ENCODE measurements around the gene MAPK12. TPM values are rescaled to one million over a fixed set of nuclear protein-coding genes. Genes with fewer than 3 reads are reported as not detected.

The MAPK12 gene
- total RNA-seq, 1 donor from 2014 or later: 23.2 TPM

- DNase-seq (ENCODE audit: low spot score): no peak
Observed at GRCh38 chr22:50299785-50300619, 38.5 kb upstream of the MAPK12 start.

DNA sequence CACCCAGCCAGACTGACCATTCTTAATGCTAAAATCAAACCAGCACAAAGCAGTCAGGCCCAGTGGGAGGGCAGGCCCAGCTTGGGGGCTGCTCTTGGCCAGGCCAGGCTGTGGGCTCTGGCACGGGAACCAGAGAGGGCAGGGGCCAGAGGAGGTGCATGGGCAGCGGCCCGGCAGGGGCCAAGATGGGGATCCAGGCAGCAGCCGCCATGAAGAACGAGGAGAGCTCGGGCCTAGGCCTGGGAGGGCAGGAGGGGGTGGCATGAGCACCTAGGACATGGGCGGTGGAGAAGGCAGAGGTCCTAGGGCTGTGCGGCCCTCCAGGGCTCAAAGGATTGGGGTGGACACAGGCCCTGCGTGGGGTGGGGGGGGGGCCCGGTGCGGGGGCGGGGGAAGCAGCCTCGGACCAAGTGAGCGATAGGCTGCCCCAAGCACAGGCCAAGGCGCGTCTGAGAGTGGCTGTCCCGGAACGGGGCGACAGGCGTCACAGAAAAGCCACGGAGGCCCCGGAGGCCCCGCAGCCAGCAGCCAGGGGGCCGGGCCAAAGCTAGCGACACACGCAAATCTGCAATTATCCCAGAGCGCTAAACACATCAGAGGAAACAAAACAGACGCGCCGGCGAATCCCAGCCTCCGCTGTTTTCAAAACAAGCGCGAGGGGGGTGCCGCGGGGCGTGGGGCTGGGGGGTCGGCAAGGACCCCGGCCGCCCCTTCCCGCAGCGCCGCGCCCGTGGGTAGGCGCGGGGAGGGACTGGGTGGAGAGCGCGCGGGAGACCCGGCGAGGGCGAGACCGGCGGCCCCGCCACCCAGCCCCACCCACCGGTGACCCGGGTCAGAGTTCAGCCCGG lies 37.7 kb upstream of the MAPK12 start:
- DNase-seq (ENCODE audit: low spot score): no peak

DNA sequence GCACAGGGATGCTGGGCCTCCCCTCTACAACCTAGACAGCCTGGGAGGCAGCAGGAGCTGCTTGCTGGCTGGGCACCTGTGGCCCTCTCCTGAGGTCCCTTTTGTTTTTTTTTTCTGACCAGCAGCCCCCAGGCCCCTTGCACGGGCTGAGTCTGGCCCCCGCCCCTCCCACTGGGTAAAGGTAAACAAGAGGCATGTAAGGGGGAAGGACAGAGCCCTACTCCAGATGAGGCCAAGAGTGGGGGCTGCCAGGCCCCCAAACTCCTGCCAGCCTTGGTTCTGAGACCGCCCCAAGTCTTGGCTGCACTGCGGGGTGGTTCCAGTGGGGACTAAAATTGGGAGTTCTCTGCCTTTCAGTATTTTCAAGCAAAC lies 36.8 kb upstream of the MAPK12 start:
- no peak for DNase-seq (ENCODE audit: low spot score)

- no peak for DNase-seq (ENCODE audit: low spot score)
Observed at GRCh38 chr22:50297510-50298265, 36.2 kb upstream of the MAPK12 start.

- no peak for DNase-seq (ENCODE audit: low spot score)
Observed at GRCh38 chr22:50296658-50297490, 35.4 kb upstream of the MAPK12 start.

DNA sequence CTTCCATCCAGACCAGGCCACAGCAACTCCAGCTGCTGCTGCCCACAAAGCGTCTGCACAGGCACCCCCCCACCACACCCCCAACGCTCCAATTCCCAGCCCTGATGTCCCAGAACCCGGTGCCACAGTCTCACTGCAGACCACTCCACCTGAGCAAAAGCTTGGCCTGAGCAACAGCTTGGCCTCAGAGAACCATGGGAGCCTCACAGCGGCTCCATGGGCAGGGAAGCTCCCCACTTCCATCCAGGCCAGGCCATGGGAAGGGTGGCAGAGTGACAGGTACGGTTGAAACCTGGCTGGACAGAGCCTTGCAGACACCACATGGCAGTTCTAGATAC lies 32.8 kb upstream of the MAPK12 start:
- no peak for DNase-seq (ENCODE audit: low spot score)

GRCh38 chr22:50293441-50294318 lies 32.2 kb upstream of the MAPK12 start:
- peak; percentile 88 for DNase-seq (ENCODE audit: low spot score)

- DNase-seq (ENCODE audit: low spot score): no peak
Observed at GRCh38 chr22:50292643-50293440, 31.4 kb upstream of the MAPK12 start.

DNA sequence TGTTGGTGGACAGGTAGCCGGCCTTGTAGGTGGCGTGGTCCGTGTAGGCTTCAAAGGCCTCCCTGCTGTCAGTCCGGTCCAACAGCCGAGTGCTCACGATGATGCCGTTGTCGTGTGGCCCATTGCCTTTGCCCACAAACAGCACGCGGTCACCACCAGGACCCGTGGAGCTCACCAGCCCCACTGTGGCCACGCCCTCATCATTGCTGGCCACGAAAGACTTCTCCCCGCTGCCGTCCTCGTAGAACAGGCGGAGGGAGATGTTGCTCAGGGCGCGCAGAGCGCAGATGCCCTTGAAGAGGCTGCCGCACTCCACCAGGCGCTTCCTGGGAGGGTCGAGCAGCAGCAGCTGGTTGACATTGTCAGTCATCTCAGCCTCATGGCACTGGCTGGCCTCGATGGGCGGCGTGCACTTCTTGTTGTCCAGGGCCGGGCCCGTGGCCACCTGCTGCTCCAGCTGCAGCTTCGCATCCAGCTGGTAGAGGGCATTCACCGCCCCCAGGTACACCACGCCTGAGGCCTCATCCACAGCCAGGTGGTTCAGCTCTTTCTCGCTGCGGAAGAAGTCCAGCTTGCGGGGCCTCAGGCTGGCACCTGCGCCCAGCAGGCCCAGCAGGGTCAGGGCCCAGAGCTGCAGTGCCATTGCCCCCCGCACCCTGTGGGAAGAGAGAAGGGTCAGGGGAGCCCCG lies 28.6 kb upstream of the MAPK12 start:
- no peak for DNase-seq (ENCODE audit: low spot score)

DNA sequence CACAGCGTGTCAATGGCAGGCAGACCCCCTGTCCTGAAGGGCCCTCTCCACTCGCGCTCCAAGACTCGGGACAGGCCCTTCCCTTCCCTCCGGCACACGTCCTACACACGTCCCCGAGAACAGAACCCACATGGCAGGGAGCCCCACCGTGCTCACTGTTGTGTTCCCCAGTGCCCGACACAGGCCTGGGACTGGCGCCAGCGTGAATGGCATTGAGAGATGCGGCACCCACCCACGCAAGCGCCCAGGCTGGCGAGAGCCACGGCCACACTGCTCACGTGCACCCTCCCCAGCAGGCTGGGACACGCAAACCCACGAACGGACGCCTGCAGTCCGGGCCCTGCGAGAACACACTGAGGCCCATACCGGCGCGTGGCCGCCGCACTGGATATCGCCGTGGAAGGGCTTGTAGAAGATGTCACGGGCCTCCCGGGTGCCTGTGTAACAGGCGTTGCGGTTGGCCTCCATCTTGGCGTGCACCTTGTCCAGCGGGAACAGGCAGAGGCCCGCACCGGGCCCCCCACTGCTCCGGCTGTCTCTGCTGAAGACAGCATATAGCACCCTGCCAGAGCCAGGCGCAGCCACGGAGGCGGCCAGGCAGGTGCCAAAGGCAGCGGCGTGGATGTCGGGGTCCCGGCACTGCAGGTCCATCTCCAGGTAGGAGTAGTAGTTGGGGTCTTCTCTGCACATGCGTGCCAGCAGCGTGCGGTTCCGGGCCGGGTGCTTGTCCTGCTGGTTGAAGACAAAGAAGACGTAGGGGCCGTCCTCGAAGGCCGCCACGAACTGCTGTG lies 27.9 kb upstream of the MAPK12 start:
- no peak for DNase-seq (ENCODE audit: low spot score)

DNA sequence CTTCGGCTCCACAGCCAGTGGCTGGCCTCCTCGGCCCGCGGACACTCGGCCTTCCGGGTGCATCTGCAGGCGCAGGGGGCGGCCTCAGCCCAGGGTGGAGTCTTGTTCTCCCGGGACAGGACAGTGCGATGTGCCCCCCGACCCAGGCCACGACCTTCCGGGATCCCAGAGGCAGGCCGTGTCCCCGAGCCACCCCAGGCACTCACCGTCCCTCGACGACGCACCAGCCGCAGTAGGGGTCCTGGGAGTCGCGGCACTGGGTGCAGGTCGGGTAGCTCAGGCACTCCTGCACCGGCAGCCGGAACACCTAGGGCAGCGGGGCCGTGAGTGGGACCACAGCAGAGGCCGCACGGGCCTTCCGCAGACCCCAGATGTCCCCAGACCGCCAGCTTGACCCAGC lies 26.2 kb upstream of the MAPK12 start:
- DNase-seq (ENCODE audit: low spot score): no peak

- DNase-seq (ENCODE audit: low spot score): no peak
Observed at GRCh38 chr22:50286701-50287318, 25.3 kb upstream of the MAPK12 start.

- no peak for DNase-seq (ENCODE audit: low spot score)
Observed at GRCh38 chr22:50286275-50286674, 24.8 kb upstream of the MAPK12 start.

GRCh38 chr22:50285568-50286229 lies 24.2 kb upstream of the MAPK12 start:
- DNase-seq (ENCODE audit: low spot score): peak; percentile 71

- DNase-seq (ENCODE audit: low spot score): no peak
Observed at GRCh38 chr22:50284479-50284878, 23.0 kb upstream of the MAPK12 start.

DNA sequence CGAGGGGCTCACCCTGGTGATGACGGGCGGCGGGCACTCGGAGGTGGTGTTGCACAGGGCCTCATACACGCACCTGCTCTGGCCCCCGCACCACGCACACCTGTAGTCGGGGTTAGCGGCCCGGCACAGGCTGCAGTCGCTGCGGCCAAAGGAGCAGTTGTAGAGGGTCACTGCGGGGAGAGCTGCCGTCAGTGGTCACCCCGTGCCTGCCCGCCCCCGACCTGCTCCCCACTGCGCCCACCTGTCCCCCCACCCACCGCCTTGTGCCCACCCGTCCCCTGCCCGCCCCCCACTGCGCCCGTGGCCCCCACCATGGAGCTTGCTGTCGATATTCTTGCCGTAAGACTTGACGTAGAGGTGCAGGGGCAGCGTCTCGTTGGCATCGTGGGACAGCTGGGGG lies 22.3 kb upstream of the MAPK12 start:
- DNase-seq (ENCODE audit: low spot score): no peak

Measured in mucosa of gallbladder (tissue), 1 donor.